Endothelial cell of umbilical vein (primary cell): Measurements from ENCODE around the gene CXCR1. TPM values are rescaled to one million over a fixed set of nuclear protein-coding genes. Genes with fewer than 3 reads are reported as not detected.
A peak's percentile ranks its signal among the peaks of the same experiment; 100 is the strongest.

ENCODE experiments used
- BruUV-seq: library from RNA; stranded (reverse); fragments of 400-500 nt; replicated peaks from 2 replicates; lab custom pipeline; 2021; lab: Mats Ljungman, UMichigan
- CTCF ChIA-PET: fragments of 300-600, 350-600 bp; sonication (Branson Sonifier 250); formaldehyde crosslinking; loops from one replicate; lab custom pipeline; 2021; ENCODE audit warnings: antibody characterized with exemption, inconsistent platforms; lab: Charles Lee
- POLR2A ChIA-PET: fragments of 300-600, 350-600 bp; sonication (Branson Sonifier 250); formaldehyde crosslinking; loops from one replicate; lab custom pipeline; 2021; ENCODE audit warnings: antibody characterized with exemption, inconsistent platforms; lab: Charles Lee
- DNase-seq: peaks from one replicate; pipeline ENCODE4 v3.0.0-alpha.2; 2011; ENCODE audit warnings: low read depth, low spot score
- FAIRE-seq: peaks from 2 replicates; lab custom pipeline; 2011; peaks lifted over from hg19 to GRCh38; lab: Jason Lieb, UNC
- H2AFZ ChIP-seq: 2 replicates; pipeline ENCODE4 v1.6.0; 2012; ENCODE audit warnings: low read depth, low read length, control low read depth, inconsistent platforms
- H3K27ac ChIP-seq: 2 replicates; pipeline ENCODE4 v1.5.1; 2011; ENCODE audit warnings: low read depth, mild to moderate bottlenecking, control low read depth, low read length, moderate library complexity; ENCODE audit not compliant: insufficient read depth
- H3K27me3 ChIP-seq, 2 experiments: 2 replicates each; pipeline versions ENCODE4 v1.6.0 to v1.6.1; 2011; ENCODE audit warnings: low read length in 2 of 2, mixed read lengths in 1 of 2; ENCODE audit not compliant: control insufficient read depth in 2 of 2, insufficient read depth in 2 of 2
- H3K36me3 ChIP-seq, 2 experiments: 2 replicates in 1 of 2; 3 replicates in 1 of 2; pipeline ENCODE4 v1.5.1; 2011; ENCODE audit warnings: low read length in 2 of 2, mild to moderate bottlenecking in 1 of 2, moderate library complexity in 1 of 2; ENCODE audit not compliant: control insufficient read depth in 2 of 2, insufficient read depth in 2 of 2; ENCODE audit errors: extremely low read depth in 1 of 2
- H3K4me1 ChIP-seq: 3 replicates; pipeline ENCODE4 v1.5.1; 2011; ENCODE audit warnings: mild to moderate bottlenecking, low read length; ENCODE audit not compliant: control insufficient read depth, insufficient read depth; ENCODE audit errors: extremely low read depth
- H3K4me2 ChIP-seq: 2 replicates; pipeline ENCODE4 v1.6.1; 2011; ENCODE audit warnings: low read length, control low read depth, mixed read lengths; ENCODE audit not compliant: insufficient read depth
- H3K4me3 ChIP-seq, 3 experiments: fragments of 200-600 bp in 1 of 3; sonication (generic), shearing (Covaris generic) in 1 of 3; replicated peaks in 1 of 3; 2 replicates each; pipeline ENCODE4 v1.5.1; 2011 to 2016; ENCODE audit warnings: control low read depth in 3 of 3, low read length in 3 of 3, mild to moderate bottlenecking in 2 of 3, inconsistent platforms in 1 of 3, low read depth in 1 of 3, moderate library complexity in 1 of 3; ENCODE audit not compliant: insufficient read depth in 1 of 3
- H3K79me2 ChIP-seq: 2 replicates; pipeline ENCODE4 v1.6.0; 2012; ENCODE audit warnings: low read length, inconsistent platforms; ENCODE audit not compliant: control insufficient read depth, insufficient read depth
- H3K9ac ChIP-seq: replicated peaks from 2 replicates; pipeline ENCODE3; 2011; ENCODE audit warnings: low read length, control low read depth; ENCODE audit not compliant: insufficient read depth; ENCODE audit errors: extremely low read depth
- H3K9me1 ChIP-seq: replicated peaks from 3 replicates; pipeline ENCODE4 v1.6.0; 2011; ENCODE audit warnings: mild to moderate bottlenecking, low read length; ENCODE audit not compliant: control insufficient read depth, insufficient read depth; ENCODE audit errors: extremely low read depth
- H3K9me3 ChIP-seq: replicated peaks from 2 replicates; pipeline ENCODE4 v1.5.1; 2012; ENCODE audit warnings: low read length, inconsistent platforms; ENCODE audit not compliant: control insufficient read depth, insufficient read depth
- H4K20me1 ChIP-seq: replicated peaks from 2 replicates; pipeline ENCODE3; 2011; ENCODE audit warnings: mild to moderate bottlenecking, low read length; ENCODE audit not compliant: control insufficient read depth, insufficient read depth; ENCODE audit errors: extremely low read depth
- EZH2 ChIP-seq: IDR thresholded peaks from 2 replicates; pipeline ENCODE4 v1.6.1; 2012; ENCODE audit warnings: borderline replicate concordance, low read depth, mild to moderate bottlenecking, moderate library complexity, low read length, inconsistent platforms; ENCODE audit not compliant: severe bottlenecking
- FOS ChIP-seq: IDR thresholded peaks from 2 replicates; pipeline ENCODE4 v1.6.1; 2011; ENCODE audit warnings: mild to moderate bottlenecking, low read length, moderate library complexity, borderline replicate concordance; ENCODE audit not compliant: insufficient read depth
- GATA2 ChIP-seq: IDR thresholded peaks from 2 replicates; pipeline ENCODE4 v1.7.0; 2011; ENCODE audit warnings: low read depth, mild to moderate bottlenecking, moderate library complexity, mixed read lengths, low read length; ENCODE audit not compliant: insufficient read length, insufficient read depth
- JUN ChIP-seq: IDR thresholded peaks from 2 replicates; pipeline ENCODE4 v1.6.1; 2011; ENCODE audit warnings: borderline replicate concordance, low read depth; ENCODE audit not compliant: insufficient read length, insufficient read depth
- MYC ChIP-seq: IDR thresholded peaks from one replicate; pipeline ENCODE4 v1.6.1; 2011; ENCODE audit warnings: mild to moderate bottlenecking, low read depth, low read length
- POLR2A ChIP-seq: IDR thresholded peaks from 2 replicates; pipeline ENCODE4 v1.6.1; 2012; ENCODE audit warnings: low read depth, mild to moderate bottlenecking, control low read depth, low read length
- POLR2AphosphoS5 ChIP-seq: IDR thresholded peaks from 2 replicates; pipeline ENCODE4 v1.6.1; 2012; ENCODE audit warnings: low read depth, mild to moderate bottlenecking, control low read depth, low read length, moderate library complexity; ENCODE audit not compliant: insufficient read depth
- dilution Hi-C: fragments of 300-500 bp; cut with MboI; formaldehyde crosslinking; loops from one replicate; pipeline ENCODE4 v1.15.0; 2019; ENCODE audit warnings: low sequenced_read_pairs; ENCODE audit not compliant: extremely low pct_ligation_motif_present
- intact Hi-C: fragments of 100-400 bp; cut with micrococcal nuclease; formaldehyde crosslinking; loops from one replicate; pipeline ENCODE4 v1.10.0; 2022
- polyA plus RNA-seq, 4 experiments: library from polyadenylated mRNA; depleted of rRNA in 3 of 4; stranded (reverse) in 3 of 4; unstranded in 1 of 4; fragments of >200 nt; gene quantifications; 2 replicates each; pipeline versions ENCODE4 v1.2.1 to v1.2.3, GENCODE V29; 2011 to 2012; ENCODE audit warnings: missing spikeins in 1 of 4
- total RNA-seq: library from RNA; stranded (reverse); gene quantifications from 2 replicates; pipeline ENCODE4 v1.2.3, GENCODE V29; 2021
- TF ChIP-seq, protein P1 (sequence below): IDR thresholded peaks from 2 replicates; pipeline ENCODE4 v1.6.1; 2011; ENCODE audit not compliant: insufficient read depth, insufficient read length
- TF ChIP-seq, protein P2 (sequence below), 2 donors: IDR thresholded peaks; 1 replicate in 1 of 2; 2 replicates in 1 of 2; pipeline ENCODE4 v1.5.1; 2011; ENCODE audit warnings: low read length in 2 of 2, mild to moderate bottlenecking in 2 of 2, moderate library complexity in 2 of 2, control low read depth in 1 of 2, inconsistent platforms in 1 of 2, low read depth in 1 of 2; ENCODE audit not compliant: insufficient read depth in 1 of 2; ENCODE audit errors: extremely low read depth in 1 of 2

The CXCR1 gene
- total and polyA plus RNA-seq, 2 donors (not counting 3 experiments of a cell fraction or from before 2014, with no cell fraction given): not detected

DNA sequence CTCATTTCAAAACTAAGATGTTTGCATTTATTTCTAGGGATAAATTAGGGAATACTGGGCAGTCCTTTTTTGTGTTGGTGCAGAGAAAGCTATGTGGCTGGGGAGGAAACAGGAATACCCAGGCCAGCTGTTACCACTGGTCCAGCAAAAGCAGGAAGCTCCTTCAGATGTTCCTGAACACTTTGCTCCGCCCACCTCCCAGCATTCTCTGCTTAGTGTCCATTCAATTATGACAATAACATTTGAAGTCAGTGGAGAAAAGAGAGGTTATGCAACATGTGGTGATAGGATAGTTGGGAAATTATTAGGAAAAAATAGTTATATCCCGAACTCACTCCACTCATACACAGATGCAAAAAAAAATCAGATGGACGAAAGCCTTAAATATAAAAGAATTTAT lies 28.1 kb upstream of the CXCR1 start:
- no peak overlapping the region for H3K9ac ChIP-seq

More for the DNA sequence above, 28.1 kb upstream of the CXCR1 start:
- peak overlapping the region; percentile 1 for H2AFZ ChIP-seq
- H3K4me2 ChIP-seq: no peak overlapping the region
- dilution Hi-C loops: no loop called here
- no peaks in the 10 kb centered on the region for H3K9me3 ChIP-seq
- intact Hi-C loops: no loop called here
- TF ChIP-seq, protein P1, sequence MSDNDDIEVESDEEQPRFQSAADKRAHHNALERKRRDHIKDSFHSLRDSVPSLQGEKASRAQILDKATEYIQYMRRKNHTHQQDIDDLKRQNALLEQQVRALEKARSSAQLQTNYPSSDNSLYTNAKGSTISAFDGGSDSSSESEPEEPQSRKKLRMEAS: no peak
- TF ChIP-seq EZH2 (no peak), POLR2AphosphoS5 (no peak), JUN (no peak), POLR2A (no peak), FOS (no peak), MYC (no peak), GATA2 (no peak)
- TF ChIP-seq, protein P2, sequence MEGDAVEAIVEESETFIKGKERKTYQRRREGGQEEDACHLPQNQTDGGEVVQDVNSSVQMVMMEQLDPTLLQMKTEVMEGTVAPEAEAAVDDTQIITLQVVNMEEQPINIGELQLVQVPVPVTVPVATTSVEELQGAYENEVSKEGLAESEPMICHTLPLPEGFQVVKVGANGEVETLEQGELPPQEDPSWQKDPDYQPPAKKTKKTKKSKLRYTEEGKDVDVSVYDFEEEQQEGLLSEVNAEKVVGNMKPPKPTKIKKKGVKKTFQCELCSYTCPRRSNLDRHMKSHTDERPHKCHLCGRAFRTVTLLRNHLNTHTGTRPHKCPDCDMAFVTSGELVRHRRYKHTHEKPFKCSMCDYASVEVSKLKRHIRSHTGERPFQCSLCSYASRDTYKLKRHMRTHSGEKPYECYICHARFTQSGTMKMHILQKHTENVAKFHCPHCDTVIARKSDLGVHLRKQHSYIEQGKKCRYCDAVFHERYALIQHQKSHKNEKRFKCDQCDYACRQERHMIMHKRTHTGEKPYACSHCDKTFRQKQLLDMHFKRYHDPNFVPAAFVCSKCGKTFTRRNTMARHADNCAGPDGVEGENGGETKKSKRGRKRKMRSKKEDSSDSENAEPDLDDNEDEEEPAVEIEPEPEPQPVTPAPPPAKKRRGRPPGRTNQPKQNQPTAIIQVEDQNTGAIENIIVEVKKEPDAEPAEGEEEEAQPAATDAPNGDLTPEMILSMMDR (IDR thresholded peaks at IDR 0.05; ENCODE audit: extremely low read depth in 1 of 2, insufficient read depth in 1 of 2, low read depth in 1 of 2, low read length in 2 of 2): no peak
- no peak overlapping the region for H3K4me3 ChIP-seq
- no TSS peak for BruUV-seq
- DNase-seq (no peak), FAIRE-seq (no peak)
- H3K4me1 ChIP-seq: no peaks in the 10 kb centered on the region
- no peaks in the 10 kb centered on the region for H4K20me1 ChIP-seq
- ChIA-PET CTCF (no interaction called here), POLR2A (no interaction called here)
- no peaks in the 10 kb centered on the region for H3K79me2 ChIP-seq
- no peaks in the 10 kb centered on the region for H3K9me1 ChIP-seq
- H3K27me3 ChIP-seq: no peaks in the 10 kb centered on the region
- no peak overlapping the region for H3K27ac ChIP-seq
- H3K36me3 ChIP-seq: no peaks in the 10 kb centered on the region
